ENCODE data around the gene FUCA2.

The FUCA2 gene

DNA sequence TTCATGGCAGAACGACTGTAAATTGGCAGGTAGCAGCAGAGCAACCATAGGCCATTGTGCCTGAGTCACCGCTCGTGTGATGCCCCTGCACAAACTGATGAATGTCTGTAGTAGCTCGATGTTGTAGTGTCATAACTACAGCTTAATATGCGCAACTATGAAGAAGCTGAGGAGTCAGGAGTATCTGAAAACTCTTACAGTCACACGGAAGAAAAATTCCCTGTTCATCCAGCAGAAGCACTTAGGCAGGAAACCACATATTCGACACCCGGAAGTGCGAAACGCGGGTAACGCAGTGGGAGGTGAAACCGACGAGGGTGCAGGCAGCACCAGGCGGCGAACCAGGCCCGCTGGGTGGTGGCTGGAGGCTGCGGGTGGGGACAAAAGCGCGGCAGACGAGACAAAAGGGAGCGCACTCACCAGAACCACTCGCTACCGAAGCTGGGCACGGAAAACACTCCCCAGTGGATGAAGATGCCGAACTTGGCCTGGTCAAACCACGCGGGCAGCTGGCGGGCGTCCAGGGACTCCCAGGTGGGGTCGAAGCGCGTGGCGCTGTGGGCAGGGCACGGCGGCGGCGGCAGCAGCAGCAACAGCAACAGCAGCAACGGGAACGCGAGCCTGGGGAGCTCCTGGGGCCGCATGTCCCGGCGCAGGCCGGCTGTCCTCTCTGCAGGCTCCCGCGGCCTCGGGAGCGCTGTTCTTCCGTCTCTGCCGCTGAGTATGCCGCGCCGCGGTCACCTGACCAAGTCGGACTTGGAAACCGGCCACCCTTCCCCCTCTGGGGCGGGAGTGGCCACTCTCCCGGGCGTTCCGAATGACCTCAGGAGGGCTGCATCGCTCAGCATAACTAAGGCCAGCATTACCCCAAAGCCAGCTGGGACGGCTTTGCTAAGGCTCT is at the start of gene FUCA2:
Gene FUCA2, minus strand, starts transcription at position 730 of the 901 bp plus-strand sequence. Its CDS starts 86 bp downstream, at position 644.
- peak; percentile 55 for DNase-seq

GRCh38 chr6:143561105-143561704 is 49.7 kb upstream of the FUCA2 start:
- no peak for DNase-seq

DNA sequence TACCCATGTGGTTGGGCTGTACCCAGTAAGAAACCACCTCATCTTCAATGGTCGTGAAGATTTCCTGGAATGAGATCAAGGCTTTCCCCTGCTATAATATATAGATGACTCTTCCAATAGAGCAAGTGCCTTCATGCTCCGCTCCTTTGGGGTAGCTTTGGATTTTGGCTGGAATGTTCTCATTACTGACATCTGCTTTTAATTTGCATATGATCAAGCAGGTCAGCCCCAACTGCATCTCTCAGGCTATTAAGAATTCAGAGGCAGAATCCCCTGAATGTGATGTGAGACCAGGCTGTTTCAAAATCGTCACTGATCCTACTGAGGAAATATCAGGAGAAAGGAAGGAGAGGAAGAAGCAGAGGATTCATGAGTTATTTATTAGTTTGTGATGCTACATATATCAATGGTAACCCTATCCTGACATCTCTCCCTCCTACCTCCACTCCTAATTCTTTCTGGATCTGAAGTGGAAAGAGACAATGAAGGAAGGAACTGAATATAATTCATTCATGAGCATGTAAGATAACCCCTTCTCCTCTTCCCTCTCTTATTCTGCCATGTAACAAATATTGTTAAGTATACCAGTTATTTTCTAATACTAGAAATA is 47.6 kb upstream of the FUCA2 start:
- no peak for DNase-seq

GRCh38 chr6:143556529-143556928 is 45.0 kb upstream of the FUCA2 start:
- DNase-seq: no peak

DNA sequence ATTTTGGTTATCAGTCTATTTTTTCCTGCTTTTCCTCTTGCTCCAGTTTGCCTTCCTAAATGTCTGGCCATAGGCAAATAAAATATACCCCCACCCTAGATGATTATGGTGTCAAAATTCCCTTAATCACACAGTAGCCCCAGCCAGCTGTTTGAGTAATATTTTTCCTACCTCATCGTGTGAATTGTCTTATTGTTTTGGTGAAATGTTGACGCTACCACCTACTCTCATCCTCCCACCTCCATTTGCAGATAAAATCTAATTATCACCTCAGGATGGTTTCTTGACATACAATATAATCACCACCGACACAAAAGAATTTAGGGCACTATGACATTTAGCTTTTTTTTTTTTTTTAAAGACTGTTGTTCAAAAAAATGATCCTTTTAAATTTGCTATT is 44.1 kb upstream of the FUCA2 start:
- no peak for DNase-seq

DNA sequence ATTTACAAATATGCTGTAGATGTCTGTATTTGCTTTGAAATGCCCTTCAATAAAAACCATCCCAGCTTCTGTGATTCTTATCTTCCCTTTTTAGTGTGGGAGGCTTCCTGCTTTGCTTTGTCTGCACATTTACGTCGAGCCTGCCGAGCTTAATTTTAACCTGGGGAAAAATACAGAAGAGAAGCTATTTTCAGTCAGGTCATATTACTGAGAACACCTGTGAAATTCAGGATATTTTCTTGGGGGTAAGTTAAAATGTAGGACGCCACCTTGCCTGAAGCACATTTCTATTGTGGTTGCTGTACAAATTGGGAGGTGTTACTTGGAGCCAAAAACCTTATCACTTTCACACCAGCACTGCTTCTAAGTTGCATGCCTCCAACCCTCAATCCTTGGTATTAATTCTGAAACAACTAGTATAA is 43.6 kb upstream of the FUCA2 start:
- DNase-seq: no peak

DNA sequence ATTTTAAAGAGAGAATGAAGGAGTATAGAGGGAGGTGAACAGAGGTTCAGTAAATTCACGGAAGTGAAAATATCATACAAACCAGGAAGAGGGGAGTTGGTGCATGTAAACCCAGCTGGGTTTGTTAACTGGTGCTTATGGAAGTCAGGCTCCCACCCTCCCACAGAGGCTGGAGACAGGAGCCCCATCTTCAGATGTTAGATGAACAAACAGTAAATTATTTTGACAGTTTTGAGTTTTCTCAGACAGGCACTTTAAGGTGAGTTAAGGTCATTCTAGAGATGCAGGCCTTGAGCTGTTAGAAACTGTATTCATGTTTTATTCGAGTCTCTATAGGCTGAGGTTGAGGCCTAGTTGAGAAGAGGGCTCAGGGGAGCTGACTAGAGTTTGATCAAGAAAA is 41.8 kb upstream of the FUCA2 start:
- DNase-seq: no peak

DNA sequence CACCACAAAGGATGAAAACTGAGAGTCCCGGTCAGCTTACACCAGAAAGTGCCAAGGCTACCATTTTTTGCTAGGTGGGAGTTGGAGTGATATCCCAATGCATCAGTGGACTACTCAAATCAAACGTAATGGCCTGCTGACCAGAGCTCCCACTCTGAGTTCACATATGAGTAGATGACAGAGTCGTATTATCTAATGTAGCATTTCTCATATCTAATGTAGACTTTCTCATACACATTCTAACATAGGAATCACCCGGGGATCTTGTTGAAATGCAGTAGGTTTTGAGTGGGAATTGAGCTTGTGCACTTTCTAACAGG is 38.4 kb upstream of the FUCA2 start:
- DNase-seq: no peak

GRCh38 chr6:143549221-143549948 is 37.9 kb upstream of the FUCA2 start:
- DNase-seq: no peak

GRCh38 chr6:143546599-143546998 is 35.1 kb upstream of the FUCA2 start:
- DNase-seq: no peak

DNA sequence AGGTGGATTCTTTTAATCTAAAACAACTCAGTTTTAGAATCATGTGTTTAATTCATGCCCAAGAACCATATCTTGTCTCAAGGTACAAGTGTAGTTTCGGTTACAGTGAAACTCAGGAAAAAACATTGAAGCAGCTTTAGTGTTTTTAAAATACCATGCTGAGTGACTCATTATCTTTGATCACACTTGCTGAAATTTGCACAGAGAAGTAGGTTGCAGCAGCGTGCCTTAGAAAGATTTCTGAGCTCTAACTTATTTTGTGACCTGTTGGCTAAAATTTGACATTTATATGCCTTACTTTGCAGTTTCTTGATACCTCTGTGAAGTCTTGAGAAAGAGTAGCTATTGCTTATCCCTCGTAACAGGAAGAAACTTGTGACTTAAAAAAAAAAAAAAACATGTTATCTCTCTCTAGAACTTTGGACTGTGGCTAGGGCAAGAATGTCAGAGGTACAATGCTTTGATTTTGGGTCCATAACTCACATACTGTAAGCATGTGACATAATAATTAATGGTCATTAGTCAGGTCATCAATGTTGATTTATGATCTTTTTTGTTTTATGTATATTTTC is 34.5 kb upstream of the FUCA2 start:
- no peak for DNase-seq

DNA sequence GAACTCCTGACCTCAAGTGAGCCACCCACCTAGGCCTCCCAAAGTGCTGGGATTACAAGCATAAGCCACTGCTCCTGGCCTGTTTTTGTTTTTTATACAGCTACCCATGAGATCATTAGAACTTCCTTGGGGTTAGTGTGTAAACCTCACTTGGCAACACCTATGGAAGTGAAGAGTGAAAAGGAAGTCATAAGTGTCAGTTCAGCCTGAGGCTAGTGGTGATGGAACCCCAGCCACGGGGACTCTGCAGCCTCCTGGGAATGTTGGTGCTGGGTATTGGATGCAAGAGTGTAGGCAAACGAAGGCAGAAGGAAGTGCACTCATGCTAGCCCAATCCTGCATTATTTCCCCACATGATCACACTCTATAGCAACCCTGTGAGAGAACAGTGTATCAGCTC is 33.6 kb upstream of the FUCA2 start:
- no peak for DNase-seq

GRCh38 chr6:143544011-143544696 is 32.6 kb upstream of the FUCA2 start:
- no peak for DNase-seq

DNA sequence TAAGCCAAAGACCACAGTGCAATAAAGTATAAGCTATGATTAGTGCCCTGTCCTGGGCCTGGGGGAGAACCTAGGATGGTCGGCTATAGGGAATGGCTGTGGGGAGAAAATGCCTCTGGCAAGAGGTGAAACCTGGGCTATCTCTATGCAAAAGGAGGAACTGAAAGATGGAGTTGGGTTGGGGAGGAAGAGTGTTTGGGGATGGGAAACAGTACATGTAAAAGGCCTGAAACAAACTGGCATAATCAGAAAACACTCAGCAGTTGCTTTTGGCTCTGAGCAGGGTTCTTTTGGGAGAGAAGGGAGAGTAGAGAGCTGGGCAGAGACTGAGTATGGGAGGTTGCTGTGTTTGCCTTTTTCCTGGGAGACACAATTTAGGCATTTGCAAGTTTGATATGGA is 31.9 kb upstream of the FUCA2 start:
- DNase-seq: no peak

- no peak for DNase-seq
Observed at GRCh38 chr6:143542888-143543287, 31.4 kb upstream of the FUCA2 start.

DNA sequence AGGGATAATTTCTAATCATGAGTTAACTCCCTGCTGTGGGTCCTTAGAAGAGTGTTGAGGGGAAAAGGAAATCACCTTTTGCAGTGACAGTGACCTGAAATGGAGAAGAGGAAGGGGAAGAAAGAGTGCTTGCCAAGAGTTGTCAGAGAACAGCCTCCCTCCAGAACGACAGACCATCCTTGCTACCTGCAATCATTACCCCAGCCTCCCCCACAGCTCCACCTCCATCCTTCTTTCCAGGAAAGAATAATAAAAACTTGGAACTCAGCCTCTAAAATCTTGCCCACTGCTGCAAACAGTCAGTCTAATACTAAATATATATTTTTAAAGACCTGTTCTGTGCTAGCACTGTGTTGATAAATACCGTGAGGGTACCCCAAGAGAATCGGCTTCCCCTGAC is 28.7 kb upstream of the FUCA2 start:
- no peak for DNase-seq

DNA sequence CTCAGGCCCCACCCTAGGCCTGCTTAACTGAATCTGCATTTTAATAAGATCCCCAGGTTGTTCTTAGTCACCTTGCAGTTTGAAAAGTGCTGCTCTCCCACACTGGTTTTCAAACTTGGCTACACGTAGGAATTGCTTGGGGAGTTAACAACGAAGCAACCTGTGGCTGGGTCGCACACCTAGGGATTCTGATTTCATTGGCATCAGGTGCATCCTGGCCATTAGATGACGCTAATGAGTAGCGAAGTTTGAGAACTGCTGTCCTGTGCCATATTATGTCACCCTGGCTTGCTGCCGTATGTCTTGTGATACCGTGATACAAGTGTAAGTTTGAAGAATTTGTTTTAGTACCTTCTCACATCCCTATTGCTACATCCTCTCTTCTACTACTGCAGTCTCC is 28.2 kb upstream of the FUCA2 start:
- DNase-seq: no peak

GRCh38 chr6:143539106-143539505 is 27.6 kb upstream of the FUCA2 start:
- DNase-seq: no peak

DNA sequence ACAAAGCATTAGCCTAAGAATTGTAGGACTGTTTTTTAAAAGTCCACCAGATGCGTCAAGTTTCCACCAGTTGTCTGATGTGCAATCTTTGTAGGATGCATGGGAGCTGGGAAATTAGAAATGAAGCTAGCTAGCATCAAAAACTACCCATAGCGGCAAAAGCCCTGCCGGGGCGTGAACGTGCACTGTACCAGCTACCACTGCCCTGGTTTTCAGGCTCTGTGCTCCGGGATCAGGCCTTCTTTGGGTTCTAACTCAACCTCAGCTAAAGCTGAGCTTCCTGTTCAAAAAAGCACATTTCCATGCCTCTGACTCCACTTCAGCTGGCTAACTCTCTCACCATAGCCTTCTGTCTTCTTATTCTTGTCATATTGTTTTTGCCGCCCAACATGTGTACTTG is 26.9 kb upstream of the FUCA2 start:
- no peak for DNase-seq

DNA sequence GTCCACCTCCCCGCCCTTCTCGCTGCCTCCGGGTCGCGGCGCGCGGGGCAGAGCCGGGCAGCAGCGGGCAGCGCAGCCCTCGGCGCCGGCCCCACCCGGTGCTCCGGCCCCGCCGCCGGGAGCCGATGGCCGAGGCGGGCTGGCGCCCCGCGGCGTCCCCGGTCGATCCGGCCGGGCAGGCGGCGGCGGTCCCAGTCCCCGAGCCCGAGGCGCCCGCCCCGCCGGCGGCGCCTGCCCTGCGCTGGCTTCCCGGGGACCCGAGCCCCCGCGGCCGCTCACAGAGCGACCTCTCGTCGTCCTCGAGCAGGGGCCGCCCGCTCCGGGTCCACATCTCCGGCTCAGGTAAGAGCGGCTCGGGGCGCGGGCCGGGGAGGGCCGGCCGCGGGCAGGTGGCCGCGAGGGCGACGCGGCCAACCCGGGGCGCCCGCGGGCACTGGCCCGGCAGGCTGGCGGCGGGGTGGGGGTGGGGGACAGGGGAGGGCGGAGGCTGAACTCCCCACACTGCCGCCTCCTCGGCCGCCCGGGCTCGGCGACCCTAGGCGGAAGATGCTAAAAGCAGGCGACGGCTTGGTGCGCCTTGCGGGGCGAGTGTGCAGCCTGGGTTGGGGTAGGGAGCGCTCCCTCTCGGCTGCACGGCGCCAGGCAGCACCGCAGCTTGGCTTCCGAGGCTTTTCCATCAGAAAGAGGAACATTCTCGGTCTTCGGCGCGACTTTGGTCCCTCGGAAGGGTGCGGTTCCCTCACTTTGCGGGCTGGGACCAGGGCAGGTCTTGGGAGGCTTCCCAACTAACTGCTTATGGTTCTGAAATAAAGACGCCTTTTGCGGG is 25.6 kb upstream of the FUCA2 start:
- DNase-seq: peak; percentile 61

GRCh38 chr6:143536461-143536865 is 24.9 kb upstream of the FUCA2 start:
- peak; percentile 36 for DNase-seq

DNA sequence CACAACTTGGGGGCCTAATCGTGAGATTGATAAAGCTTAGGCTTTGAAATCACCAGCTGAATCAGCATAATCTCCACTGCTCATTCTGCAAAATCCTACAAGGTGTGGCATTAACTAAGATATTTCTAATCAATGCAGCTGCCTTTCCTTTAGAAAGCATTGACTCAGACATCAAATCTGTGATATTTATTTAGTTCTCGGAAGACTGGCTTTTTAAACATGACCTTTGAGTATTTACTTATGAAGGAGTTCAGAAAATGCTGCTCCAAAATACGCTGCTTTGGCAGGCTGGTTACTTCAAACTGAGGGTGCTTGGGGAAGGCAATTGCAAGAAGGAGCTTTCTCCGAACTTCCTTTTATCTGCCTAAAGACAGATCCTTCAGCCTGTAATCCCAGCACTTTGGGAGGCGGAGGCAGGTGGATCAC is 23.7 kb upstream of the FUCA2 start:
- no peak for DNase-seq
